Skeletal muscle cell (primary cell): ENCODE measurements around the gene PHOSPHO1.
A peak's percentile ranks its signal among the peaks of the same experiment; 100 is the strongest.

Experiments used
- DNase-seq: peaks from one replicate; pipeline ENCODE4 v3.0.0-alpha.2; 2010; ENCODE audit warnings: low read depth
- H3K4me3 ChIP-seq: 2 replicates; pipeline ENCODE4 v1.5.1; 2011; ENCODE audit warnings: low read depth, mild to moderate bottlenecking, control low read depth, low read length, moderate library complexity

PHOSPHO1 gene

GRCh38 chr17:49247944-49248343 lies 17.4 kb upstream of the PHOSPHO1 start:
- DNase-seq, result no peak
- no peak overlapping the region for H3K4me3 ChIP-seq

GRCh38 chr17:49244839-49245238 lies 14.3 kb upstream of the PHOSPHO1 start:
- H3K4me3 ChIP-seq, result no peak overlapping the region
- no peak for DNase-seq

- H3K4me3 ChIP-seq, result no peak overlapping the region
- no peak for DNase-seq
Measured at GRCh38 chr17:49242813-49243212, 12.2 kb upstream of the PHOSPHO1 start.

- H3K4me3 ChIP-seq, result no peak overlapping the region
- no peak for DNase-seq
Measured at GRCh38 chr17:49241692-49242397, 11.3 kb upstream of the PHOSPHO1 start.

GRCh38 chr17:49241040-49241439 lies 10.5 kb upstream of the PHOSPHO1 start:
- H3K4me3 ChIP-seq, result no peak overlapping the region

GRCh38 chr17:49240619-49241018 lies 10.0 kb upstream of the PHOSPHO1 start:
- DNase-seq, result no peak
- H3K4me3 ChIP-seq, result no peak overlapping the region

More at GRCh38 chr17:49241040-49241439, 10.5 kb upstream of the PHOSPHO1 start:
- no peak for DNase-seq

GRCh38 chr17:49239963-49240362 lies 9.4 kb upstream of the PHOSPHO1 start:
- no peak overlapping the region for H3K4me3 ChIP-seq
- no peak for DNase-seq

GRCh38 chr17:49235896-49236295 lies 5.3 kb upstream of the PHOSPHO1 start:
- no peak for DNase-seq
- no peak overlapping the region for H3K4me3 ChIP-seq

- DNase-seq, result no peak
Measured at GRCh38 chr17:49234509-49235080, 4.0 kb upstream of the PHOSPHO1 start.

GRCh38 chr17:49231563-49231894 lies 942 bp upstream of the PHOSPHO1 start:
- DNase-seq, result no peak
- H3K4me3 ChIP-seq, result no peak overlapping the region

More at GRCh38 chr17:49234509-49235080, 4.0 kb upstream of the PHOSPHO1 start:
- no peak overlapping the region for H3K4me3 ChIP-seq

- peak overlapping the region; percentile 69 for H3K4me3 ChIP-seq
- no peak for DNase-seq
Measured at GRCh38 chr17:49229805-49230600, 584 bp downstream of the PHOSPHO1 start.

GRCh38 chr17:49229076-49229804 lies 1.3 kb downstream of the PHOSPHO1 start:
- DNase-seq, result no peak
- no peak overlapping the region for H3K4me3 ChIP-seq

GRCh38 chr17:49227436-49228261 lies 2.9 kb downstream of the PHOSPHO1 start:
- DNase-seq, result peak; percentile 5
- H3K4me3 ChIP-seq, result no peak overlapping the region

- no peak overlapping the region for H3K4me3 ChIP-seq
- DNase-seq, result no peak
Measured at GRCh38 chr17:49226771-49227435, 3.7 kb downstream of the PHOSPHO1 start.

- H3K4me3 ChIP-seq, result no peak overlapping the region
- no peak for DNase-seq
Measured at GRCh38 chr17:49225554-49226236, 4.9 kb downstream of the PHOSPHO1 start.

GRCh38 chr17:49224997-49225337 lies 5.6 kb downstream of the PHOSPHO1 start:
- no peak for DNase-seq

GRCh38 chr17:49224198-49224996 lies 6.2 kb downstream of the PHOSPHO1 start:
- DNase-seq, result no peak
- peak overlapping the region; percentile 4 for H3K4me3 ChIP-seq

More at GRCh38 chr17:49224997-49225337, 5.6 kb downstream of the PHOSPHO1 start:
- H3K4me3 ChIP-seq, result no peak overlapping the region
